ENCODE data around the gene ALKBH1. TPM values are rescaled to one million over a fixed set of nuclear protein-coding genes. Genes with fewer than 3 reads are reported as not detected.

The ALKBH1 gene
- polyA plus RNA-seq, 1 donor (not counting 4 experiments of a cell fraction or from before 2014, with no cell fraction given): 13.0 TPM

Small RNAs within 50 kb of the gene (small RNA-seq; reads per million reads assigned to genes)
- gene COX6CP11 (ENCODE audit: insufficient read length in 3 of 3, low read depth in 3 of 3, low replicate concordance in 1 of 3): 0 reads per million in 3 experiments

Other genes with a start within 250 kb of the ALKBH1 start
- 189 to 264 TPM (median 247 TPM) in 3 replicates for gene AHSA1, start 249.9 kb downstream of the ALKBH1 start, polyA plus RNA-seq
- gene ISM2, start 209.2 kb downstream of the ALKBH1 start, polyA plus RNA-seq: 0.08 to 0.32 TPM (median 0.16 TPM) in 3 replicates
- gene SPTLC2, start 91.4 kb downstream of the ALKBH1 start, polyA plus RNA-seq: 32.4 to 46.8 TPM (median 34.8 TPM) in 3 replicates
- gene SLIRP, start 80 bp upstream of the ALKBH1 start, polyA plus RNA-seq: 195 to 361 TPM (median 238 TPM) in 3 replicates
- 28.4 to 52.5 TPM (median 51.2 TPM) in 3 replicates for gene SNW1, start 53.1 kb upstream of the ALKBH1 start, polyA plus RNA-seq
- gene ADCK1, start 92.1 kb upstream of the ALKBH1 start, polyA plus RNA-seq: 4.8 to 9.5 TPM (median 4.9 TPM) in 3 replicates